Activated naive CD8-positive, alpha-beta T cell treated with anti-CD3 and anti-CD28 coated beads, Interleukin-2, amount 10 ng/mL, durations not matched to agents 7 days and 5 days (primary cell): ENCODE data around the gene ARAF. TPM values are rescaled to one million over a fixed set of nuclear protein-coding genes. Genes with fewer than 3 reads are reported as not detected.

Experiments used
- ATAC-seq: fragments of 150-1000 bp; cut with Tn5 transposase; one replicate; pipeline ENCODE4 v1.10.0; 2021; ENCODE audit warnings: low read depth, moderate library complexity
- POLR2A ChIA-PET: fragments of 350-600 bp; sonication (Branson Sonifier 250); formaldehyde crosslinking; loops from one replicate; lab custom pipeline; 2021; ENCODE audit warnings: antibody characterized with exemption; lab: Charles Lee
- DNase-seq: peaks from one replicate; pipeline ENCODE4 v3.0.0; 2021
- H3K27ac Mint-ChIP-seq: one replicate; pipeline ENCODE4 v1.8.0; 2022; ENCODE audit warnings: mild to moderate bottlenecking, mixed read lengths
- H3K27me3 Mint-ChIP-seq: one replicate; pipeline ENCODE4 v1.8.0; 2022; ENCODE audit warnings: mild to moderate bottlenecking, moderate library complexity, mixed read lengths
- H3K36me3 Mint-ChIP-seq: one replicate; pipeline ENCODE4 v1.8.0; 2021; ENCODE audit warnings: mild to moderate bottlenecking, mixed read lengths
- H3K4me1 Mint-ChIP-seq: one replicate; pipeline ENCODE4 v1.8.0; 2021; ENCODE audit warnings: mixed read lengths
- H3K4me3 Mint-ChIP-seq: one replicate; pipeline ENCODE4 v1.8.0; 2022; ENCODE audit warnings: mild to moderate bottlenecking, moderate library complexity, mixed read lengths
- H3K9me3 Mint-ChIP-seq: one replicate; pipeline ENCODE4 v1.8.0; 2021; ENCODE audit warnings: mixed read lengths
- total RNA-seq, 2 experiments: library from RNA; stranded (reverse); gene quantifications; one replicate each; pipeline ENCODE4 v1.2.3, GENCODE V29; 2021

The ARAF gene
- total RNA-seq, 2 experiments from 2014 or later = 78.5 to 79.3 TPM

GRCh38 chrX:47571896-47572295 is 10.9 kb downstream of the ARAF start:
- ATAC-seq (no peak), DNase-seq (no peak)
- H3K4me1 Mint-ChIP-seq = peaks cover 4% of the 10 kb centered on the region
- no peak overlapping the region for H3K27ac Mint-ChIP-seq
- no peaks in the 10 kb centered on the region for H3K27me3 Mint-ChIP-seq
- H3K4me3 Mint-ChIP-seq = no peak overlapping the region
- POLR2A ChIA-PET = no interaction called here
- H3K36me3 Mint-ChIP-seq = peaks cover 13% of the 10 kb centered on the region
- H3K9me3 Mint-ChIP-seq = no peaks in the 10 kb centered on the region

GRCh38 chrX:47572773-47573340 is 11.9 kb downstream of the ARAF start:
- DNase-seq (no peak), ATAC-seq (no peak)
- Mint-ChIP-seq H3K4me3 (peak overlapping the region; percentile 42), H3K4me1 (peaks cover 4% of the 10 kb centered on the region), H3K27ac (peak overlapping the region; percentile 45), H3K9me3 (no peaks in the 10 kb centered on the region), H3K27me3 (no peaks in the 10 kb centered on the region), H3K36me3 (peaks cover 13% of the 10 kb centered on the region)
- POLR2A ChIA-PET = no interaction called here

GRCh38 chrX:47573341-47574075 is 12.5 kb downstream of the ARAF start:
- Mint-ChIP-seq H3K36me3 (peaks cover 13% of the 10 kb centered on the region), H3K4me3 (peak overlapping the region; percentile 42), H3K27ac (no peak overlapping the region), H3K9me3 (no peaks in the 10 kb centered on the region), H3K27me3 (no peaks in the 10 kb centered on the region), H3K4me1 (peaks cover 4% of the 10 kb centered on the region)
- DNase-seq (no peak), ATAC-seq (no peak)
- POLR2A ChIA-PET = no interaction called here

- H3K27me3 Mint-ChIP-seq = no peaks in the 10 kb centered on the region
- H3K36me3 Mint-ChIP-seq = peaks cover 10% of the 10 kb centered on the region
- H3K27ac Mint-ChIP-seq = no peak overlapping the region
- peaks cover 4% of the 10 kb centered on the region for H3K4me1 Mint-ChIP-seq
- POLR2A ChIA-PET = no interaction called here
- no peak overlapping the region for H3K4me3 Mint-ChIP-seq
- ATAC-seq = no peak
- DNase-seq = no peak
- no peaks in the 10 kb centered on the region for H3K9me3 Mint-ChIP-seq
These were observed 13.1 kb downstream of the ARAF start for GRCh38 chrX:47574076-47574546.

- DNase-seq = no peak
- ATAC-seq = no peak
- no peaks in the 10 kb centered on the region for H3K27me3 Mint-ChIP-seq
- POLR2A ChIA-PET = no interaction called here
- no peaks in the 10 kb centered on the region for H3K9me3 Mint-ChIP-seq
- H3K27ac Mint-ChIP-seq = no peak overlapping the region
- peaks cover 8% of the 10 kb centered on the region for H3K36me3 Mint-ChIP-seq
- peaks cover 4% of the 10 kb centered on the region for H3K4me1 Mint-ChIP-seq
- H3K4me3 Mint-ChIP-seq = peak overlapping the region; percentile 13
These were observed 13.7 kb downstream of the ARAF start for GRCh38 chrX:47574547-47575301.

- POLR2A ChIA-PET = no interaction called here
These were observed 15.3 kb downstream of the ARAF start for GRCh38 chrX:47576021-47576898.

GRCh38 chrX:47577424-47577823 is 16.4 kb downstream of the ARAF start:
- H3K4me1 Mint-ChIP-seq = peaks cover 10% of the 10 kb centered on the region
- DNase-seq = no peak
- POLR2A ChIA-PET = no interaction called here
- peaks cover 2% of the 10 kb centered on the region for H3K36me3 Mint-ChIP-seq
- no peaks in the 10 kb centered on the region for H3K9me3 Mint-ChIP-seq
- H3K27me3 Mint-ChIP-seq = no peaks in the 10 kb centered on the region
- H3K27ac Mint-ChIP-seq = no peak overlapping the region
- H3K4me3 Mint-ChIP-seq = no peak overlapping the region
- no peak for ATAC-seq

More at GRCh38 chrX:47576021-47576898, 15.3 kb downstream of the ARAF start:
- no peak for ATAC-seq
- Mint-ChIP-seq H3K36me3 (peaks cover 8% of the 10 kb centered on the region), H3K4me1 (peaks cover 6% of the 10 kb centered on the region), H3K4me3 (no peak overlapping the region), H3K27ac (no peak overlapping the region), H3K9me3 (no peaks in the 10 kb centered on the region), H3K27me3 (no peaks in the 10 kb centered on the region)
- DNase-seq = no peak

- no peak overlapping the region for H3K27ac Mint-ChIP-seq
- no peak overlapping the region for H3K4me3 Mint-ChIP-seq
- H3K4me1 Mint-ChIP-seq = peaks cover 10% of the 10 kb centered on the region
- no peak for DNase-seq
- H3K9me3 Mint-ChIP-seq = no peaks in the 10 kb centered on the region
- H3K36me3 Mint-ChIP-seq = peaks cover 2% of the 10 kb centered on the region
- POLR2A ChIA-PET = no interaction called here
- no peaks in the 10 kb centered on the region for H3K27me3 Mint-ChIP-seq
- no peak for ATAC-seq
These were observed 16.9 kb downstream of the ARAF start for GRCh38 chrX:47577901-47578300.

- H3K36me3 Mint-ChIP-seq = peaks cover 2% of the 10 kb centered on the region
- ATAC-seq = no peak
- H3K27ac Mint-ChIP-seq = no peak overlapping the region
- POLR2A ChIA-PET = interaction anchor here (0.5 kb wide), 1 partner anchor 24 kb away, joined by 3 read pairs; no protein-coding TSS in a partner anchor
- H3K9me3 Mint-ChIP-seq = no peaks in the 10 kb centered on the region
- DNase-seq = no peak
- no peaks in the 10 kb centered on the region for H3K27me3 Mint-ChIP-seq
- H3K4me1 Mint-ChIP-seq = peaks cover 10% of the 10 kb centered on the region
- no peak overlapping the region for H3K4me3 Mint-ChIP-seq
These were observed 17.7 kb downstream of the ARAF start for GRCh38 chrX:47578692-47579091.

- POLR2A ChIA-PET = no interaction called here
- Mint-ChIP-seq H3K27ac (no peak overlapping the region), H3K4me1 (peaks cover 13% of the 10 kb centered on the region)
These were observed 18.5 kb downstream of the ARAF start for GRCh38 chrX:47579537-47579936.

GRCh38 chrX:47581731-47582647 is 21.0 kb downstream of the ARAF start, which contains the start of gene TIMP1:
Gene TIMP1 (plus strand): TSS chrX:47582436. CDS start chrX:47583416, 980 bp downstream.
- peaks cover 7% of the 10 kb centered on the region for H3K36me3 Mint-ChIP-seq
- POLR2A ChIA-PET = interaction anchor here (1.0 to 1.4 kb wide), 3 partner anchors 21 to 47 kb away, joined by 3 to 4 read pairs (median 4); no protein-coding TSS in a partner anchor
- no peaks in the 10 kb centered on the region for H3K27me3 Mint-ChIP-seq
- H3K4me3 Mint-ChIP-seq = peak within 1 kb of the TSS; percentile 75
- peak; percentile 74 for DNase-seq
- peaks cover 13% of the 10 kb centered on the region for H3K4me1 Mint-ChIP-seq
- peak; percentile 98 for ATAC-seq
- H3K27ac Mint-ChIP-seq = peak within 1 kb of the TSS; percentile 76
- no peaks in the 10 kb centered on the region for H3K9me3 Mint-ChIP-seq

More at GRCh38 chrX:47579537-47579936, 18.5 kb downstream of the ARAF start:
- DNase-seq (no peak), ATAC-seq (no peak)
- no peaks in the 10 kb centered on the region for H3K9me3 Mint-ChIP-seq
- peaks cover 2% of the 10 kb centered on the region for H3K36me3 Mint-ChIP-seq
- no peak overlapping the region for H3K4me3 Mint-ChIP-seq
- H3K27me3 Mint-ChIP-seq = no peaks in the 10 kb centered on the region
